ENCODE measurements around the gene GPD1L.

- no peak for TF ChIP-seq POLR2A (IDR thresholded peaks at IDR 0.05; ENCODE audit: low read depth, low read length)
- TF ChIP-seq CTCF (conservative IDR thresholded peaks at IDR 0.05; ENCODE audit: low read depth, low read length), result no peak
- TF ChIP-seq, protein P1, sequence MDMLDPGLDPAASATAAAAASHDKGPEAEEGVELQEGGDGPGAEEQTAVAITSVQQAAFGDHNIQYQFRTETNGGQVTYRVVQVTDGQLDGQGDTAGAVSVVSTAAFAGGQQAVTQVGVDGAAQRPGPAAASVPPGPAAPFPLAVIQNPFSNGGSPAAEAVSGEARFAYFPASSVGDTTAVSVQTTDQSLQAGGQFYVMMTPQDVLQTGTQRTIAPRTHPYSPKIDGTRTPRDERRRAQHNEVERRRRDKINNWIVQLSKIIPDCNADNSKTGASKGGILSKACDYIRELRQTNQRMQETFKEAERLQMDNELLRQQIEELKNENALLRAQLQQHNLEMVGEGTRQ (IDR thresholded peaks at IDR 0.05; ENCODE audit: low read depth, low read length), result no peak
- TF ChIP-seq NFE2L2 (IDR thresholded peaks at IDR 0.05; ENCODE audit: low read depth, low read length), result no peak
- TF ChIP-seq BHLHE40 (IDR thresholded peaks at IDR 0.05; ENCODE audit: low read depth, low read length), result no peak
- TF ChIP-seq CHD1 (IDR thresholded peaks at IDR 0.05; ENCODE audit: low read depth, low read length), result no peak
- TF ChIP-seq MAFK (IDR thresholded peaks at IDR 0.05; ENCODE audit: low read depth, low read length), result no peak
- no peak for TF ChIP-seq RAD21 (IDR thresholded peaks at IDR 0.05; ENCODE audit: low read length)
- no peak for TF ChIP-seq CEBPB (IDR thresholded peaks at IDR 0.05; ENCODE audit: low read depth, low read length)
- no peak for TF ChIP-seq SMC3 (IDR thresholded peaks at IDR 0.05; ENCODE audit: low read depth, low read length)
- TF ChIP-seq MXI1 (IDR thresholded peaks at IDR 0.05; ENCODE audit: borderline replicate concordance, low read depth, low read length), result no peak
- no peak for TF ChIP-seq FOS (IDR thresholded peaks at IDR 0.05; ENCODE audit: low read depth, low read length)
Observed at GRCh38 chr3:32129832-32130231, 23.4 kb downstream of the GPD1L start.
